HG03469 (cell line): ENCODE results near the gene MAGIX.
A peak's percentile ranks its signal among the peaks of the same experiment; 100 is the strongest.

ENCODE experiments used
- ATAC-seq: cut with Tn5 transposase; IDR thresholded peaks from one replicate; pipeline ENCODE4 v1.9.1; 2021; ENCODE audit warnings: mild to moderate bottlenecking, moderate library complexity, moderate number of reproducible peaks; ENCODE audit not compliant: unreplicated experiment

MAGIX gene

DNA sequence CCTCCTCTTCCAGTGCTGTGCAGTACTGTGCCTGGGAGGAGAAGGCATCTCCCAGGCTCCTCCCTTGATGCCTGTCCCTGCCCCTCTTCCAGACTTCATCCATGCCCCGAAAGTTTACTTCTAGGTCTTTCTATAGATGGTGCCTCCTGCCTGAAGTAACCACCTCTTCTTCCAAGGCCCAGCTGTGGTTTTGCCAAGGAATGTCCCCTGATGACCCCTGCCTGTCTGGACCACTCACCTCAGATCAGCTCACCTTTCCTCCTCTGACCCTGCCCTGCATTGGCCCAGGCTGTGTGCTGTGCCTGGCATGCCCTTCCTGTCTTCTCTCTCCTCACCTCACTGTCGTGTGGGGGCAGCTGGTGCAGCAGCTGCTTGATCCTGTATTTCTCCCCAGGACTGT, 16.8 kb downstream of the MAGIX start:
- ATAC-seq: no peak

DNA sequence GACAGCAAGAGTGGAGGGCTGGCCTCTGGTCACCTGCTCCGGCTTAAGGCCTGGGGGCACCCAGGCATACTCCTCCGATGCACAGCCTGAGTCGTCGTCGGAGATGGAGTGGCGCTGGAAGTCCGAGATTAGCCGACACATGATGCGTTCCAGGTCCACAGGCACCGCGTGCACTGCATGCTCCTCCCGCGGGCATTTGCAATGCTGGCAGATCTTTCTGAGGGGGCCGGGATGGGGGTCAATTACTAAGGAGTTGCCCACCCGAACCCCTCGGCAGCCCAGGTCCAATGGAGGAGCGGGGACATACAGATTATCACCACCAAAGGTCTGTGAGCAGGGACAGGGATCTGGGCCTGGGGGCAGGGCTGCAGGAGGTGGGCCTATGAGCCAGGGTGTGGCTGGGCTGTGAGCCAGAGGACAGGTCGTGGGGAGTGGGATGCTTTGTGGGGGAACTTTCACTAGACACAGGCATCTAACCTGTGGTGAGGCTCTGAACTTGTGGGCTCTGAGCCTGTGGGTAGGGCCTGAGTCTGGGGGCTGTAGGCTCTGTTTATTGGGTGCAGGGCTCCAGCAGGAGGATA, 21.2 kb downstream of the MAGIX start:
- no peak for ATAC-seq

DNA sequence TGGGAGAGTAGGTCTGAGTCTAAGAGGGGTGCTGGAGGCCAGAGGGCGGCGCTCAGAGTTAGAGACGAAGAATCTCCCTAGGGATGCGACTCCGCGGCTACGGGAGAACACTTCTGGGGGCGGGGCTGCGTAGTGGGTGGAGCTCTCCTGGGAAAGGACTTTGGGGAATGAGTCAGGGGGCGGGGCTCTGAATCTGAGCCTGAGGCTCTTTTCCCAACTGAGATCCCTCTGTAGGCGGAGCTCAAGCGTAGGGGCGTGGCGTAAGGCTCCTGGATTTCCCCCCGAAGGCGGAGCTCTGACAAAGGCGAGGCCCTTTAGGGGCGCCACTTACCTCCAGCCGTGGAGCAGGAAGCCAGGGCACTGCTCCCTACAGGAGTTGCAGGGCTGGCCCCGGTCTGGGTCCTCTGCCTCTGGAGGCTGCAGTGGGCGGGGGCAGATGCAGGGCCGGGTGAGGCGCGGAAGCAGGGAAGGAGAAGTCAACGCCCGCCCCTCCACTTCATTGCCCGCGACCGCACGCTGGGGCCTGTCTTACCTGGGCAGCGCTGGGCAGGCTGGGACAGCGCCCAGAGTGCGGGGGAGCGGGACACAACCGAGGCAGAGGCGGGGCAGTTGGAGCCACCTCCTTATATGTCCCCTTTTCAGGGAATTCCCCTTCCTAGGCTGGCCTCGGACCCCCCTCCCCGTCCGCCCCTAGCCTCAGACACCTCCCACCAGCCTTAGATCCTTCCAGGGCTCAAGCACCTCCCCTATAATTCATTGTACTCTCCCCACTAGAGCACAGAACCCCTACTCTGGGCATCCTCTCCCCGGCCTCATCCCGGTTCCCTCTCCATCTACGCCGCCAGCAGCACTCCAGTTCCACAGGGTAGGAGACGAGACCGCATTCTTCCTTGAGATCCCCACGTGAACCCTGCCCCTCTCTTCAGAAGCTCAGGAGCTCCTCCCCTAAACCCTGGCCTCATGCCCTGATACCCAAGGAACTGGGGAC, 22.0 kb downstream of the MAGIX start:
- ATAC-seq: no peak

DNA sequence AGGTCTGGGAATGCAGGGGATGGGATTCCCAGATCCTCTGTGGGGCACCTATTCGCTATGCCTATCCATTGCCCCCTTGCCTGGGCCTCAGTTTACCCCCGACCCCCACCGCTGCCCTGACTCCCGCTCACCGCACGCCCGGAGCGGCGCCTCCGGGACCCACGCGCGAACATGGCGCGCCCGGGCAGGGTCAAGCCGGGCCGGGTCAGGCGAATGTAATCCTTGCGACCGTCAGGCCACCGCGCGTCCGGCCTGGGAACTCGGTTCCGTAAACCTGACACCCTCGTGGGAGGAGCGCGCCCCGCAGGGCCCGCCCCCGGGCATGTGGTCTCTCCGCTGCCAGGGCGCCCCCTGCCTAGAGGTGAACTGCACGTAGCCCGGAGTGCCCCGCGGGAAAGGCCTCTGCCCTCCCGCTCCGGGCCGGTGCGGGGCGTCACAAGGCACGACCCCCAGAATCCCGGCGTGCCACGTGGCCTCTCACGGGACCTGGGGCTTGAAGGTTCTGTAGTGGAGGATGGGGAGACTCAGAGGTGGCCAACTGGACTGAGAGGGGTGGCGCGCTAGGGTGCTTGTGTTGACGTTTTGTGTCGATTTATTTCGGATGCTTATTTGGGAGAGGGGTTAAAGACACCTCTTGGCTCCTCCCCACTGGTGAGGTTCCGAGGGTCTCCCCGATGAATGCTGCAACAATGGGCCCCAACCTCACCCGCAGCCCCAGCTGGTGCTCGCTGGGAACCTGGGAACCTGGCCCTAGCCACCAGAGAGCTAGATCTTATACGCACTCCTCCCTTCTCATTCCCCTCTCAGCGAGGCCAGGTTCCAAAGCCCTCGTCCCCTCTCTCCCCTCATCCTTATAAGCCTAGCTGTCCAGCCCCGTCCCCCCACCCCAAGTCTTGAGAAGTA, 23.8 kb downstream of the MAGIX start, which contains the start of gene PRICKLE3:
Gene PRICKLE3, minus strand, starts transcription at position 249 of the 903 bp plus-strand sequence. Its CDS starts 76 bp downstream, at position 173.
- peak; percentile 27 for ATAC-seq

DNA sequence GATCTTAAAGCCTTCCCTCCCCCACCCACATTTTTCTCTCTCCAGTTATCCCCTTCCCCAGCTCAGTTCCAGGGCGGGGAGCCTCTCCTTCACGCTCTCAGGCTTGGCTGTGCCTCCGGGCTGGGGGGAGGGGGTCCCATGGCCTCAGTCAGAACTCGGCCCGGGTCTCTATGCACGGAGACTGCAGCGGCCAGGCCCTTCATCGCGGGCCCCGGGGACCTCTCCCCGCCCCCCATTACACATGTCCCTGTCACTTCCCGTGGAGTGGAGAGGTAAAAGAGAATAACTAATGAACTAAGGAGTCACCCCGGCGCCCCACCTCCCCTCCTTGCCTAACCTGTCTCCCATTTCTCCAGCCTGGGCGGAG, 24.5 kb downstream of the MAGIX start:
- no peak for ATAC-seq

DNA sequence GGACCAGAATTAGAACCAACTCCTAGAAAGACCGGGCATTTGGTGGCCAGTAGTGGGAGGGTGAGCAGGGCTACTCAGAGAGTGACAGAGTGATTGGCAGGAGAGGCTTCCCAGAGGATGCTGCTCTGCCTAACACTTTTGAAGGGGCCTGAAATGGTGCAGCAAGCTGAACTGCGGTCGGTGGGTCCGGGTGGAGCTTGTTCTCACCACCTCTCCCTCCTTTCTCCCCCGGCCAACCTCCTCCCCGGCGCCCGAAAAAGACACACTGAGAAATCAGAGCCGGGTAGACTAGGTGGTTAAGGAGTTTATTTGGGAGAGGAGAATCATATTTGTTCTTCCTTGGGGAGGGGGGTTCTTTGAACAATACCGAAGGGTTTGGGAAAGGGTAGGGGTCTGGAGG, 25.0 kb downstream of the MAGIX start:
- no peak for ATAC-seq

DNA sequence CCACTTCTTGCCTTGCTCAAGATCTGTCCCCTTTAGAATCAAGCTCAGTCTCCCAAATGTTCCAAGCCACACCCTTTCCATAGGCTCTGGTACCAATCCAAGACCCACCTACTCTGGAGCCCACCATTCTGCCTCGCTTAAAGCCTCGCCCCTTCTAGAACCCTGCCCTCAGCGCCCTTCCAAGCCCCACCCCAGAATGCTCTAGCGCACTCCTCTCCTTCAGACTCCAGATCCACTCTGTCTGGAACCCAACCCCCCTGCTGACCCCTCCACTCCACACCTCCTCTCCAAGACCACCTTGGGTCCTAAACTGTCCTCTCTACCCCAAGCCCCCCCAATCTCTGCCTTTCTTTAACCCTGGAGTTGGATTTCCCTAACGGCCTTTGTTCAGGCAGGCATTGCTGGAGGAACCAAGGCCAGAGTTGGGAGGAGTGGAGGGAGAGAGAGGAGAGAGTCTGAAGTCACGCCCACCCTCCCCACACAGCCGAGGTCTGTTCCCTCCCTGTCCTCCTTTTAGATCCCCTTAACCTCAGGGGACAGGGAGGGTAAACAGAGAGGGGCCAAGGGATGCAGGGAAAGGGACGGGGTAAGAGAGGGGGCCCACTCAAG, 26.0 kb downstream of the MAGIX start:
- no peak for ATAC-seq

DNA sequence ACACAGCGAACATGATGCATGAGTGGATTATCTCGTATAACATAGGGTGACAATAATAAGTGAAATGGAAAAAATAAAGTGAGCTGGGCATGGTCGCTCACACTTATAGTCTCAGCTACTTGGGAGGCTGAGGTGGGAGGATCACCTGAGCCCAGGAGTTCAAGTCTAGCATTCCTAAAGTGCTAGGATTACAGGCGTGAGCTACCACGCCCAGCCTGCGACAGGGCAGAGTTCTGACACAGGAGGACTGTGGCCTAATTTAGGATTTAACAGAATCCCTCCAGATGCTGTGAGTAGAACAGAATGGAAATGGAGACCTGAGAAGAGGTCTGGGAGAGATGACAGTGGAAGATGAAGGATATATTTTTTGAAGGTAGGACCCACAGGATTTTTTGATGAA, 27.0 kb downstream of the MAGIX start:
- no peak for ATAC-seq

DNA sequence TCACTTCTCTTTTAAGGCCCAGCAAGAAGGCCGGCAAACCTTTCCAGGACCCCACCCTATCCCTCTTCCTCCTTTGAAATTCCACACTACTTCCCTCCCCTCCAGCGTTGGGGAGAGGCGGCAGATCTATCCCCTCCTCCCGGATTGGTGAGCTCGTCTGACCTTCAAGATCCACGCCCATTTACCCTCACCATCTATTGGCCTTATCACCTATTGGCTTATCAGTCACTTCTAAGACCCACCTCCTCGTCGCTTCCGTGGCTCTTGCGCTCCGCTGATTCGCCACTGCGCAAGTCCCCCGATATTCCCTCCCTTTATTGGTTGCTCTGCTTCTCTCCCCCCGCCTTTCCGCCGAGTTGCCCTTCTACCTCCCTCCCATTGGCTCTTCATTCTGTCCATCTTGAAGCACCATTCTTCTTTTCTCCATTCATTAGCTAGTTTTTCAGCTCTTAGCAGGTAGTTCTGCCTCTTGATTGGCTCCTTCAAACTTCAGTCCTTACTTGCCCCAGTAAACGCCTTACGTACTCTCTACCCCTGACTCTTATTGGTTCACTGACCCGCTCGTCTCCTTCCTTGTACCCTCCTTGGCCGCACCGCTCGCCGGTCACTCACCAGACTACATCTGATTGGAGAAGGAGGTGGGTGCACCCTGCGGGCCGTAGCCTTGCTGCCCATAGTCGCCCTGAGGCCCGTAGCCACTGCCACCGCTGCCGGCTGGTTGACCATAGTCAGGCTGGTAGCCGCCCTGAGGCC, 28.4 kb downstream of the MAGIX start:
- ATAC-seq: peak; percentile 72

DNA sequence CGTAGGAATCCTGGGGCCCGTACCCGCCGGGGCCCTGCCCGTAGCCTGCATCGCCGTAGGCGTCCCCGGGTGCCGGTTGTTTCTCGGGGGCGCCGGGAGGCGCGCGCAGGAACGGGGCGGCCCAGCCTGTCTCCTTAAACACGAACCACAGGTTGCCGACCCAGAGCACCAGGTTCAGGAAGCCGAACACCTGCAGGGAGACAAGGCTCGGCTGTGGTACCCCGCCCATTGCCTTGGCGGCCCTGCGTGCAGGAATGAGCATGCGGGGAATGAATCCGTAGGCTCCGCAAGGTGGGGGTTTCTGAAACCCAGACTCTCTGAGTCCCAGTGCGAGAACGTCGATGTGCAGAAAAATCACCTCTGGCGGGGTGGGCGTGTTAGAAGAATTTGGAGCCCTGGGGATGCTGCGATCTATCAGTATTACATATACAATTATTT, 29.0 kb downstream of the MAGIX start:
- ATAC-seq: peak; percentile 2

DNA sequence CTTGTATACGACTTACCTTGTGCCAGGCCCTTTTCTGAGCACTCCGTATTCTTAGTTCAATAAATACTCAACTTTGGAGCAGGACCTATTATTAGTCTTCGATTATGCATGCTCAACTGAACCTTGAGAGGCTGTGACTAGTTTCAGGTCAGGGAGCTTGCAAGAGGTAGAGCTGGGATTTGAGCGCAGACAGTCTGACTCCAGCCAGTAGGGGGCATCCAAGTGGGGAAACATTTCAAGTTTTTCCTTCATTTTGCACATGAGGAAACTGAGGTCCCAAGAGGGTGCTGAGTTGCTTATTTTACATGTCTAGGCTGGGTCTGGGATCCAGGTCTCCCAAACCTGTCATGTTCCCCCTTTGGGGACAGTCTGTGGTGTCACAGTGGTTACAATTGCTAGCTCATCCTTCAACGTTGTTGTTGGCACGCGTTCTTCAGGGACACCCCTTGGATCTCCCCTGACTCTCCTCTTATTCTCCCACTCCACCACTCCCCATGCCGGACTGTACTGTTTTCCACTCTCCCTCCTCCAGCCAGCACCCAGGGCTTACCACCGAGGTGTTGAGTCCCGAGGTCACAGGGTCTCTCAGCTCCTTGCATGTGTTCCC, 30.3 kb downstream of the MAGIX start:
- no peak for ATAC-seq

DNA sequence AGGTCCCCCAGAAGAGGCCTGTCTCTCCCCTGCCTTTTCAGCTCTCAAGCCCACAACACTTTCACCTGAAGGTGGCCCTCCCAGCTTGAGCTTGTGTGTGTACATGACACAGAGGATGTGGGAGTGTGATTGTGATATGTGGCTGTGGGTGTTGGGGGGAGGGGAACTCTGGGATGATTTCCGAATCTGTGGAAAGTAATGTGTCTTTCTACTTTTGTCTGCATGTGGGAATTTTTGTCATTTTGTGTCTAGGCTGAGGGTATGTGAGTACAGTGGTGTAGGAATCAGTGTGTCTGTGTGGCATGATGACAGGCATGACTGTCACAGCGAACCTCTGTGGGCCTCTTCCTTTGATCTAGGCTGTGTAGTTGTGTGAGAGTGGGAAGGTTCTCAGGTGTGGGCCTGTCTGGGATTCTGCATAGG, 31.0 kb downstream of the MAGIX start:
- no peak for ATAC-seq

DNA sequence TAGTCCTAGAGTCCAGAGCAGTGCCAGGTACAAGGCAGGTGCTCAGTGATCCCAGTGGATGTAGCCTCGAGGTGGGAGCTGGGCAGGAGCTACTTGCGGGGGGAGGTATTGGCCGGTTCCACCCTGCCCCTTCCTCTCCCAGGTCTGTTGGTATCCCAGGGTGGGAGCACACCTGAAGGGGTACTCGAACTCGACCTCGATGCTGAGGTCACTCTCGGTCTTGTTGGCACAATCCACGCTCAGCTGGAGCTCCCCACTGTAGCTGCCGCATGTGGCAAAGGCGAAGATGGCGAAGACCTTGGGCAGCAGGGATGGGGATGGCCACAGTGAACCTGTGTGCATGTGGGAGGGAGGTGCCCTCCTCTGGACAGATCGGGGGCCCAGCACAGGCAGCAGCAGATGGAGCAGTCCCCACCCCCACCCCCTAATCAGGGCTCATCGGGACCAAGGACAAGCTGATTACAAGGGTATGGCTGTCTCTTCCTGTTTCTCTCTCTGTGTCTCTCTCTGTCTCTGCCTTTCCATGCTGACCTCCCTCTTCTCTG, 35.1 kb downstream of the MAGIX start:
- no peak for ATAC-seq

DNA sequence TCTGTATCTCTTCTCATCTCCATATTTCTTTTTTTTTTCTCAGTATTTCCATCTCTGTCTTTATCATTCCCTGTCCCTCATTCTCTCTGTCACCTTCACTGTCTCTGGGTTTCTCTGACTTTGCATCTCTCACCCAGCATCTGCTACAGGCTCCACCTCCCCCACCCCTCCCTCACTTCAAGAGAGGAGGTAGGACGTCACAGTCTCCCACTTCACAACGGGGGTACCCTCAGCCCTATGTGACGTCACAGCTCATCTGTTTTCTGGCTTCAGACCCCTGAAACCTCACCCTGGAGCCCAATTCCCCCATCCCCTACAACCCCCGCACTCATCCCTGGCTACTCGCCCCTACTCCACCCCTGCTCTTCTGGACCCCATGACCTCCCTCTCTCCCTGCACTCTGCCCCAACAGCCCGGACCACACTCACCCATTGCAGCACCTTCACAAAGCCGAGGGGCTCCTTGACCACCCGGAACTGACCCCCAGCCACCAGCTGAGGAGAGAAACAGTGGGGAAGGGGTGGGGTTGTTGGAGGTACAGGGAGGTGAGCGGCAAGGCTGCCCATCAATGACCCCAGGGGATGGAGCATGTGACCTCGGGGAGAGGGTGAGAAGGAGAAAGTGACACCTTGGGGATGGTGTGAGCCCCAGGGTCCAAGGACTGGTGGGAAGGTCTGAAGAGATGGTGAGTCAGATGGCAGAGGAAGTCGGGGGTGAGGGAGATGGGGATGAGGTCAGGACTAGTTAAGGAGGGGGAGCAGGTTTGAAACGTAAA, 36.2 kb downstream of the MAGIX start:
- ATAC-seq: no peak

DNA sequence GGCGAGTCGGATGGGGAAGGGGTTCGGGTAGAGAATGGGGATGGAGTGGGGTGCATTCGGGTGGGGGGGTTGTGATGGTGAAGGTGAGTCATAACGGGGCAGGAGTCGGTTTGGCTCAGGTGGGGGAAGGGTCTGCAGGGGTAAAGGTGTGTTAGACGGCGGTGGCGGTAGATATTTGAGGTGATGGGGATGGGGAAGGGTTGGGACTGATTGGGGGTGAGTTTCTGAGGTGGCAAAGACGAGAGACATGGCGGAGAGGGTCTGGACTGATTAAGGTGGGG, 36.7 kb downstream of the MAGIX start:
- ATAC-seq: no peak

DNA sequence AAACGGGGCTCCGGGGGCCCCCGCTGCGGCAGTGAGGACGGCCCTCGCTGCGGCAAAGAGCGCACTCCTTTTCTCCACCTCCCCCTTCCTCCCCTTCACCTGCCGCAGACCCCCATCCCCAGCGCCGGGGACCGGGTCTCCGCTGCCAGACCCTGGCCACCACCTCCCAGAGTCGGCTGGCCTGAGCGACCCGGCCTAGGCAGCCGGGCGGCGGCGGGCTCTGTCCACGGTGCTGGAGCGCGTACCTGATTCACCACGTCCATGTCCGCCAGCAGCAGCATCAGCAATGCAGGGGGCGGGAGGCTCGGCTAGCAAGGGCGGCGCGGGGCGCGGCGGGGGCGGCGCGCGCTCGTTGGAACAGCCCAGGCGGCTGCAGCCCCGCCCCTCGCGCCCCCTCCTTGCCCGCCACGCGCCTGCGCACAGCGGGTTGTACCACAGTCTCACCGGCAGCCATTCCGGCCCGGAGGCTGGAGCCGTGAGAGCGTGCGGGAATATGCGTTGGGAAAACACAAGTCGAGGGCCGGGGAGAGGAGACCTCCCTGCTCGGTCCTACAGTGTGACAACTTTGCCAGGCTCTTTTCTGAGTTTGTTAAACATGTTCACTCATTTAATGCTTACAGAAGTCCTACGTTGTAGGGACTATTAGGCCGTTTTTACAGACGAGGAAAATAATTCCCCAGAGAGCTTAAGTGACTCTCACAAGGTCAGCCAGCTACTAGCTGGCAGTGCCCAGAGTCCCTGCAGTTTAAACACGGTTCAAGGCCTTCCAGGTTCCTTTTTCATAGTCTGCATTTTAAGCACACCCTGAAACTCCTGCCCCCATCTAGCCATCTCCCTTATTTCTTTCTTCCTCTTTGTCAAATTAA, 37.6 kb downstream of the MAGIX start, which contains the start of gene SYP:
Gene SYP, minus strand, starts transcription at position 288 of the 866 bp plus-strand sequence. Its CDS starts 7 bp downstream, at position 281.
- ATAC-seq: peak; percentile 81

DNA sequence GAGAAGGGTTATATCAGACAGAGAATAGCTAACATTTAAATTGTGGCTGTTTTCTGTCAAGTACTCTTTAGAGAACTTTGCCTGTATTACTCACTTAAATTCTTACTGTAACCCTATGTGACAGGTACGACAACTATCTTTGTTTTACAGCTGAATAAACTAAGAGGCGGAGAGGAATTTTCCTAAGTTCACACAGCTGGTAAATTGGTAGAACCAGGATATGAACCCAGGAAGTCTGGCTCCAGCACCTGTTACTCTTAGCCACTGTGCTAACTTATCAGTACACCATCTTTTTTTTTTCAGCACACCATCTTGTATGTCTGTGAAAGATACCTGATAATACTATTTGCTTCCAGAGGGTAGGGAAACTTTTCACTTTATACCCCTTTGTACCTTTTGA, 39.5 kb downstream of the MAGIX start:
- ATAC-seq: no peak

DNA sequence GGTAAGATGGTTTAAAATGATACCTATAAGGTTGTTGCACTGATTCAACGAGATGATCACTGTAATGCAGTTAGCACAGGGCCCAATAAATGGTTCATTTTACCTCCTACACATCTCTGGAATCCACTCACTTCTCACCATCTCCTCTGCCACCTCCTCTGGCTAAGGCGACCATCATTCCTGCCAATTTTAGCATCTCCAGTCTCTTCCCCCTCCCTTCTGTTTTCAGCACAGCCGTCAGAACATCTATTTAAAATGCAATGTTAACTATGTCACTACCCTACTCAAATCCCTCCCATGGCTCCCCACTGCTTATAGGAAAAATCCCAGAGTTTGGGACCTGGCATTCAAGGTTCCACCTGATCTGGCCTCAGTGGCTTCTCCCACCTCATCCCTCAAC, 41.0 kb downstream of the MAGIX start:
- ATAC-seq: no peak
